ENCODE data around the gene UNC79.

DNA sequence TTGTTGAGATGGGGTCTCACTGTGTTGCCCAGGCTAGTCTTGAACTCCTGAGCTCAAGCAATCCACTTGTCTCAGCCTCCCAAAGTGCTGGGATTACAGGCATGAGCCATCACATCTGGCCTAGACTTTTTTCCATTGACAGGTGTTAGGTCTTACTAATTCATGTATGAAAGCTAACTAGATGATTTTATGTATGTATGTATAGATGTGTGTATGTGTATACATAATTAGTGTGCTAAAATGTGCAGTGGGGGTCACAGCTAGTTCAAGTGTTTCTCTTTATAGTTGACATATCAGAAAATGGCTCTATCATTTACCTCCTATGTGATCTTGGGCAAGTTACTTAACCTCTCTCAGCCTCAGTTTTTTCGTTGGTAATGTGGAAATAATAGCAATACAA is 23.5 kb downstream of the UNC79 start:
- TF ChIP-seq EZH2phosphoT487 (IDR thresholded peaks at IDR 0.05; ENCODE audit: low read length): no peak
- TF ChIP-seq CTCF (IDR thresholded peaks at IDR 0.05; ENCODE audit: low read length): no peak
